Measurements from ENCODE around the gene NOP16. TPM values are rescaled to one million over a fixed set of nuclear protein-coding genes. Genes with fewer than 3 reads are reported as not detected.
A peak's percentile ranks its signal among the peaks of the same experiment; 100 is the strongest.

The NOP16 gene
- total and polyA plus RNA-seq, 2 of the 13 experiments (the other 11 are each of a cell fraction or from before 2014, with no cell fraction given), result 43.3 to 48.4 TPM

DNA sequence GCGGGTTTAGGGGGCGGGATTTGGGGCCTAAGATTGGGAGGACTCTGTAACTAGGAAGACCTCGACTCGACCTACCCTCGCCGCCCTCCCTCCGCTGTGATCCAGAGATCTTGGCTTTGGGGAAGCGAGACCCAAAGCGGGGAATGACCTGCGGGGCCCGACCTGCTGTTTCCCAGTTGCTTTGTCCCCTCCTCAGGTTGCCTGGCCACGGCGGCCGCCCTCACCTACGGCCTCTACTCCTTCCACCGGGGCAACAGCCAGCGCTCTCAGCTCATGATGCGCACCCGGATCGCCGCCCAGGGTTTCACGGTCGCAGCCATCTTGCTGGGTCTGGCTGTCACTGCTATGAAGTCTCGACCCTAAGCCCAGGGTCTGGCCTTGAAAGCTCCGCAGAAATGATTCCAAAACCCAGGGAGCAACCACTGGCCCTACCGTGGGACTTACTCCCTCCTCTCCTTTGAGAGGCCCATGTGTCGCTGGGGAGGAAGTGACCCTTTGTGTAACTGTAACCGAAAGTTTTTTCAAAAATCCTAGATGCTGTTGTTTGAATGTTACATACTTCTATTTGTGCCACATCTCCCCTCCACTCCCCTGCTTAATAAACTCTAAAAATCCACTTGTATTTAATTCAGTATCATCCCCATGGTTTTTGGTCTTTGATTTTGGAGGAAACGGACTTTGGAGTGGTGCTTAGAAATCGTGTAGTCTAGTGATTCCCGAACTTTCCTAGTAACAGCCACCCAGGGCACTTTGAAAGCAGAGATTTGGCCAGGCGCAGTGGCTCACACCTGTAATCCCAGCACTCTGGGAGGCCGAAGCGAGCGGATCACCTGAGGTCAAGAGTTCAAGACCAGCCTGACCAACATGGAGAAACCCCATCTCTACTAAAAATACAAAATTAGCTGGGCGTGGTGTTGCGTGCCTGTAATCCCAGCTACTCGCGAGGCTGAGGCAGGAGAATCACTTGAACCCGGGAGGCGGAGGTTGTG, 1.0 kb upstream of the NOP16 start (continued):
- TF ChIP-seq, protein P1, sequence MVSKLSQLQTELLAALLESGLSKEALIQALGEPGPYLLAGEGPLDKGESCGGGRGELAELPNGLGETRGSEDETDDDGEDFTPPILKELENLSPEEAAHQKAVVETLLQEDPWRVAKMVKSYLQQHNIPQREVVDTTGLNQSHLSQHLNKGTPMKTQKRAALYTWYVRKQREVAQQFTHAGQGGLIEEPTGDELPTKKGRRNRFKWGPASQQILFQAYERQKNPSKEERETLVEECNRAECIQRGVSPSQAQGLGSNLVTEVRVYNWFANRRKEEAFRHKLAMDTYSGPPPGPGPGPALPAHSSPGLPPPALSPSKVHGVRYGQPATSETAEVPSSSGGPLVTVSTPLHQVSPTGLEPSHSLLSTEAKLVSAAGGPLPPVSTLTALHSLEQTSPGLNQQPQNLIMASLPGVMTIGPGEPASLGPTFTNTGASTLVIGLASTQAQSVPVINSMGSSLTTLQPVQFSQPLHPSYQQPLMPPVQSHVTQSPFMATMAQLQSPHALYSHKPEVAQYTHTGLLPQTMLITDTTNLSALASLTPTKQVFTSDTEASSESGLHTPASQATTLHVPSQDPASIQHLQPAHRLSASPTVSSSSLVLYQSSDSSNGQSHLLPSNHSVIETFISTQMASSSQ (IDR thresholded peaks at IDR 0.05; ENCODE audit: low read depth), result no peak
- TF ChIP-seq, protein P1 (CRISPR knock-in tag; IDR thresholded peaks at IDR 0.05; ENCODE audit: borderline replicate concordance), result no peak
- no peak for TF ChIP-seq STAT6 (CRISPR knock-in tag; IDR thresholded peaks at IDR 0.05; ENCODE audit: borderline replicate concordance)
- TF ChIP-seq ZNF10 (CRISPR knock-in tag; IDR thresholded peaks at IDR 0.05; ENCODE audit: borderline replicate concordance, low read depth), result no peak
- no peak for TF ChIP-seq ZFP36L1 (CRISPR knock-in tag; IDR thresholded peaks at IDR 0.05)
- TF ChIP-seq KLF13 (CRISPR knock-in tag; IDR thresholded peaks at IDR 0.05), result no peak
- TF ChIP-seq MIER3 (CRISPR knock-in tag; IDR thresholded peaks at IDR 0.05; ENCODE audit: borderline replicate concordance), result no peak
- TF ChIP-seq ZNF816 (CRISPR knock-in tag; IDR thresholded peaks at IDR 0.05; ENCODE audit: borderline replicate concordance), result 0 out of 2 replicates have a peak, but pooled peaks have one; percentile 62
- no peak; the same call in 1 of the 2 replicates for TF ChIP-seq SIN3A (IDR thresholded peaks at IDR 0.05; ENCODE audit: borderline replicate concordance, low read depth, low read length)
- TF ChIP-seq TFAP4 (IDR thresholded peaks at IDR 0.05; ENCODE audit: borderline replicate concordance, low read depth), result no peak
- TF ChIP-seq ZBTB43 (CRISPR knock-in tag; conservative IDR thresholded peaks at IDR 0.05), result no peak
- TF ChIP-seq HMGA1 (CRISPR knock-in tag; conservative IDR thresholded peaks at IDR 0.05), result no peak
- TF ChIP-seq KLF6 (CRISPR knock-in tag; IDR thresholded peaks at IDR 0.05), result no peak
- no peak for TF ChIP-seq ZNF747 (CRISPR knock-in tag; IDR thresholded peaks at IDR 0.05; ENCODE audit: borderline replicate concordance)
- no peak for TF ChIP-seq FOXK2 (IDR thresholded peaks at IDR 0.05)
- no peak for TF ChIP-seq FOXP1 (IDR thresholded peaks at IDR 0.05)
- no peak for TF ChIP-seq FOXP1 (CRISPR knock-in tag; IDR thresholded peaks at IDR 0.05)
